SU-DHL-6 (cell line): Measurements from ENCODE around the gene VPS13D.
"Not testable (repeated sequence)": the region's sequence is repeated elsewhere in the genome, so short reads cannot be mapped to it uniquely, and the experiment has no call there.

ENCODE experiments used
- H2AFZ ChIP-seq: fragments of 200-600 bp; sonication (generic); 2 replicates; pipeline ENCODE4 v1.6.1; 2014; ENCODE audit warnings: low read depth, mild to moderate bottlenecking, moderate library complexity, mixed read lengths, antibody characterized with exemption, low read length; ENCODE audit not compliant: severe bottlenecking
- H3F3A ChIP-seq: fragments of 200-600 bp; shearing (Covaris generic); 2 replicates; pipeline ENCODE4 v1.6.0; 2016; ENCODE audit warnings: antibody characterized with exemption, mild to moderate bottlenecking; ENCODE audit not compliant: insufficient read depth
- H3K27ac ChIP-seq: fragments of 200-600 bp; sonication (generic); 2 replicates; pipeline ENCODE4 v1.5.1; 2016; ENCODE audit warnings: low read depth, mild to moderate bottlenecking, low read length, moderate library complexity, mixed read lengths
- H3K27me3 ChIP-seq: fragments of 200-600 bp; sonication (generic), shearing (Covaris generic); 2 replicates; pipeline ENCODE4 v1.6.0; 2014; ENCODE audit warnings: mild to moderate bottlenecking, low read length
- H3K36me3 ChIP-seq: fragments of 200-600 bp; sonication (generic); 2 replicates; pipeline ENCODE4 v1.6.1; 2014; ENCODE audit warnings: mild to moderate bottlenecking, low read length, mixed read lengths
- H3K4me2 ChIP-seq: fragments of 300-600, 200-600 bp; shearing (Covaris generic), sonication (generic); 2 replicates; pipeline ENCODE4 v1.6.0; 2014; ENCODE audit warnings: low read length, low read depth, mild to moderate bottlenecking; ENCODE audit not compliant: poor library complexity, severe bottlenecking
- H3K4me3 ChIP-seq: fragments of 200-600 bp; sonication (generic); 2 replicates; pipeline ENCODE4 v1.5.1; 2014; ENCODE audit warnings: antibody characterized with exemption, low read length, mild to moderate bottlenecking, mixed read lengths; ENCODE audit not compliant: insufficient read depth, poor library complexity, severe bottlenecking
- H3K79me2 ChIP-seq: fragments of 200-600 bp; sonication (generic); 2 replicates; pipeline ENCODE4 v1.6.1; 2014; ENCODE audit warnings: mild to moderate bottlenecking, low read length, moderate library complexity; ENCODE audit not compliant: insufficient read depth
- H3K9ac ChIP-seq: fragments of 200-600 bp; sonication (generic); 2 replicates; pipeline ENCODE4 v1.7.0; 2014; ENCODE audit warnings: mild to moderate bottlenecking, low read length
- H3K9me2 ChIP-seq: fragments of 200-600 bp; sonication (generic); replicated peaks from 2 replicates; pipeline ENCODE4 v1.6.1; 2014; ENCODE audit warnings: low read length; ENCODE audit not compliant: insufficient read depth
- H3K9me3 ChIP-seq: fragments of 200-600 bp; sonication (generic); 2 replicates; pipeline ENCODE4 v1.6.1; 2014; ENCODE audit warnings: low read length, mixed read lengths; ENCODE audit not compliant: insufficient read depth
- H4K20me1 ChIP-seq: fragments of 200-600 bp; sonication (generic); 2 replicates; pipeline ENCODE4 v1.6.1; 2014; ENCODE audit warnings: low read depth, mild to moderate bottlenecking, antibody characterized with exemption, low read length, moderate library complexity, mixed read lengths
- EZH2phosphoT487 ChIP-seq: fragments of 200-600 bp; sonication (generic), shearing (Covaris generic); conservative IDR thresholded peaks from 2 replicates; pipeline ENCODE4 v1.6.1; 2018; ENCODE audit warnings: mild to moderate bottlenecking, antibody characterized with exemption, low read length, moderate library complexity, mixed read lengths
- TF ChIP-seq, protein P1 (sequence below): fragments of 200-600 bp; sonication (generic); IDR thresholded peaks from one replicate; pipeline ENCODE4 v1.5.1; 2017; ENCODE audit warnings: antibody characterized with exemption, mild to moderate bottlenecking, low read length, moderate library complexity; ENCODE audit not compliant: insufficient read depth, poor library complexity, severe bottlenecking

VPS13D gene

DNA sequence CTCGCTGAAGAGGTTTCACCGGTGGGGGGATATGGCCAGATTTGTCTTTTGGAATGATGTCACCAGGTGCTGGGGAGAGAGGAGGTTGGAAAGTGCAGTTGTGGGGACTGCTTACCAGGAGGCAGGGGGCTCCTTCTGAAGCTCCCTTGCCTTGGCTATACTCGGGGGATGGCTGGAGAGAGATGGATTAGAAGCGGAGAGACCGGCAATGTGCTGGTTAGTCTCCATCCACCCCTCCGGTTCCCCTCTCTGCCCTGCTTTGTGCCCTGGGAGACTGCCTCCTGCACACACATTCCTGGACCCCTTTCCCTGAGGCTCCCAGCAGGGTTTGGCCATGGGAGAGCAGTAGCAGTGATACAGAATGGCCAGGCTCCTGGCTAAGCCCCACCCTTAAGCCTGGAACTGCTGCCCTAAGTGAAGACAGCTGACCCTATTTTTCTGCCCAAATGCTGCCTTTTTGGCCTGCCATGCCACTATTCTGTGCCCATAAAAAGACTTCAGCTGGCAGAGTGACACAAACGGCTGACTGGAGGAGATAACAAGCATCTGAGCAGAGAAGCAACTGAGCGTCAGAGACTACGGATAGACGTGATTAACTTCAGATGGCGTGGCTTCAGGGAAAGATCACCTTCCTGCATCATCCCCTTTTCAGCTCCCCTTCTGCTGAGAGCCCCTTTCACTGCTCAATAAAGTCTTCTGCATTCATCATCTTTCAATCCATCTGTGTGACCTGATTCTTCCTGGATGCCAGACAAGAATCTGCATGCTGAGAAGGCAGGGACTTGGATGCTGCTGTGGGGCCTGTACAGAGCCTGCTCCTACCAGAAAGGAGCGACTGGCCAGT, 14.5 kb upstream of the VPS13D start:
- Histone ChIP-seq H4K20me1 (no peaks in the 10 kb centered on the region), H3K27ac (no peak overlapping the region), H3F3A (peaks cover 10% of the 10 kb centered on the region), H2AFZ (no peak overlapping the region), H3K79me2 (no peaks in the 10 kb centered on the region), H3K36me3 (no peaks in the 10 kb centered on the region), H3K9me2 (no peaks in the 10 kb centered on the region), H3K4me2 (no peak overlapping the region), H3K9me3 (no peaks in the 10 kb centered on the region), H3K9ac (no peak overlapping the region), H3K27me3 (no peaks in the 10 kb centered on the region), H3K4me3 (no peak overlapping the region)
- TF ChIP-seq EZH2phosphoT487 = no peak
- TF ChIP-seq, protein P1, sequence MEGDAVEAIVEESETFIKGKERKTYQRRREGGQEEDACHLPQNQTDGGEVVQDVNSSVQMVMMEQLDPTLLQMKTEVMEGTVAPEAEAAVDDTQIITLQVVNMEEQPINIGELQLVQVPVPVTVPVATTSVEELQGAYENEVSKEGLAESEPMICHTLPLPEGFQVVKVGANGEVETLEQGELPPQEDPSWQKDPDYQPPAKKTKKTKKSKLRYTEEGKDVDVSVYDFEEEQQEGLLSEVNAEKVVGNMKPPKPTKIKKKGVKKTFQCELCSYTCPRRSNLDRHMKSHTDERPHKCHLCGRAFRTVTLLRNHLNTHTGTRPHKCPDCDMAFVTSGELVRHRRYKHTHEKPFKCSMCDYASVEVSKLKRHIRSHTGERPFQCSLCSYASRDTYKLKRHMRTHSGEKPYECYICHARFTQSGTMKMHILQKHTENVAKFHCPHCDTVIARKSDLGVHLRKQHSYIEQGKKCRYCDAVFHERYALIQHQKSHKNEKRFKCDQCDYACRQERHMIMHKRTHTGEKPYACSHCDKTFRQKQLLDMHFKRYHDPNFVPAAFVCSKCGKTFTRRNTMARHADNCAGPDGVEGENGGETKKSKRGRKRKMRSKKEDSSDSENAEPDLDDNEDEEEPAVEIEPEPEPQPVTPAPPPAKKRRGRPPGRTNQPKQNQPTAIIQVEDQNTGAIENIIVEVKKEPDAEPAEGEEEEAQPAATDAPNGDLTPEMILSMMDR = no peak

DNA sequence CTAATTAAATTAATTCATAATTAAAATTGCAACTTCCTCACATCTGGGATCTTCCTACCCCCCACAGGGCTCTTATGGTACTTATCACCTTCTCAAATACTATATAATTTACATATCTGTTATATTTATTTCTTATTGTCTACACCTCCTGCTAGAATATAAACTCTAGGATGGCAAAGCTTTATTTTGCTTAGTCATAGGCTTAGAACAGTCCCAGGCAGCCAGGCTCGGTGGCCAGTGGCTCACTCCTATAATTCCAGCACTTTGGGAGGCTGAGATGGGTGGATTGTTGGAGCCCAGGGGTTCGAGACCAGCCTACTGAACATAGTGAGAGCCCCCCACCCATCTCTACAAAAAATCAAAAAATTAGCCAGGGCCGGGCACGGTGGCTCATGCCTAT, 10.0 kb upstream of the VPS13D start:
- H3K9ac ChIP-seq = no peak overlapping the region
- H3K36me3 ChIP-seq = no peaks in the 10 kb centered on the region
- no peaks in the 10 kb centered on the region for H3K79me2 ChIP-seq
- no peak overlapping the region for H3K4me3 ChIP-seq
- H3K9me3 ChIP-seq = peaks cover 6% of the 10 kb centered on the region; the same call in 1 of the 2 replicates
- H3K4me2 ChIP-seq = no peak overlapping the region
- H4K20me1 ChIP-seq = no peaks in the 10 kb centered on the region
- TF ChIP-seq EZH2phosphoT487 = no peak
- TF ChIP-seq, protein P1 = no peak
- H3K9me2 ChIP-seq = no peaks in the 10 kb centered on the region
- H3F3A ChIP-seq = no peaks in the 10 kb centered on the region
- no peaks in the 10 kb centered on the region for H3K27me3 ChIP-seq
- no peak overlapping the region for H3K27ac ChIP-seq
- no peak overlapping the region for H2AFZ ChIP-seq

DNA sequence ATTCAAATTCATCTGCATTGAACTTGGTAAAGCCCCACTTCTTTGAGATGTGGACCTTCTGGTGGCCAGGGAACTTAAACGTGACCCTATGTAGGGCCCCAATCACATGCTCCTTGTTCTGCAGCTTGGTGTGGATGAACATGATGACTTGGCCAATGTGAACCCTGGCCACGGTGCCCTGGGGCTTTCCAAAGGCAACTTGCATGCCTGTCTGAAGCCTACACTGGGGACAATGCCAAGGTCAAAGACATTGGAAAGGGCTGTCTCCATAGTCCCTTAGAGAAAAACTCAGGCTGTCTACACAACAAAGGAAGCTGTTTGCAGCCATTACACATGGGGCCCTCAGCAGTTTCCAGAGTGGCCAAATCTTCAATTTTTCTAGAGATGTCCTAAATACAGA, 8.9 kb upstream of the VPS13D start:
- H3K27ac ChIP-seq = no peak overlapping the region
- no peaks in the 10 kb centered on the region for H3K27me3 ChIP-seq
- peaks cover 6% of the 10 kb centered on the region; the same call in 1 of the 2 replicates for H3K9me3 ChIP-seq
- no peak overlapping the region for H3K4me3 ChIP-seq
- no peaks in the 10 kb centered on the region for H3K79me2 ChIP-seq
- H3K36me3 ChIP-seq = no peaks in the 10 kb centered on the region
- no peaks in the 10 kb centered on the region for H4K20me1 ChIP-seq
- H3K9ac ChIP-seq = no peak overlapping the region
- TF ChIP-seq EZH2phosphoT487 = no peak
- TF ChIP-seq, protein P1 = no peak
- H2AFZ ChIP-seq = no peak overlapping the region
- H3K9me2 ChIP-seq = no peaks in the 10 kb centered on the region
- no peak overlapping the region for H3K4me2 ChIP-seq
- H3F3A ChIP-seq = no peaks in the 10 kb centered on the region

DNA sequence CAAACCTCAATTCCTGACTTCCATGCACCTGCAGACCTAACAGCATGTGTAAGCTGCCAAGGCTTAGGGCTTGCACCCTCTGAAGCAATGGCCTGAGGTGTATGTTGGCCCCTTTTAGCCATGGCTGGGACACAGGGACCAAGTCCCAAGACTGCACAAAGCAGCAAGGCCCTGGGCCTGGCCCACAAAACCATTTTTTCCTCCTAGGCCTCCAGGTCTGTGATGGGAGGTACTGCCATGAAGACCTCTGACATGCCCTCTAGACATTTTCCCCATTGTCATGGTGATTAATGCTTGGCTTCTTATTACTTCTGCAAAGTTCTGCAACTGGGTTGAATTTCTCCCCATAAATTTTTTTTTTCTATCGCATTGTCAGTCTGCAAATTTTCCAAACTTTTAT, 7.1 kb upstream of the VPS13D start:
- not testable (repeated sequence) for H3K27me3 ChIP-seq, H3K9ac ChIP-seq, H3K9me3 ChIP-seq, H3F3A ChIP-seq, H4K20me1 ChIP-seq, H3K79me2 ChIP-seq, H3K9me2 ChIP-seq, H3K4me2 ChIP-seq, H3K4me3 ChIP-seq, H3K36me3 ChIP-seq, H3K27ac ChIP-seq, H2AFZ ChIP-seq

DNA sequence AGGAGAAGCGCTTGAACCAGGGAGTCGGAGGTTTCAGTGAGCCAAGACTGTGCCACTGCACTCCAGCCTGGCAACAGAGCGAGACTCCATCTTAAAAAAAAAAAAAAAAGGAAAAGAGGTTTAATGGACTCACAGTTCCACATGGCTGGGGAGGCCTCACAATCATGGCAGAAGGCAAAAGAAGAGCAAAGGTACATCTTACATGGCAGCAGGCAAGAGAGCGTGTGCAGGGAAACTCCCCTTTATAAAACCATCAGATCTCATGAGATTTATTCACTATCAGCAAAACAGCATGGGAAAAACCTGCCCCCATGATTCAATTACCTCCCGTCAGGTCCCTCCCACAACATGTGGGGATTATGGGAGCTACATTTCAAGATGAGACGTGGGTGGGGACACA, 5.7 kb upstream of the VPS13D start:
- H3K79me2 ChIP-seq, H3K36me3 ChIP-seq, H3K9ac ChIP-seq, H3K27ac ChIP-seq, H3F3A ChIP-seq, H2AFZ ChIP-seq, H3K4me3 ChIP-seq, H3K9me3 ChIP-seq, H3K4me2 ChIP-seq, H3K9me2 ChIP-seq, H4K20me1 ChIP-seq, H3K27me3 ChIP-seq: not testable (repeated sequence)
